AG04450 (cell line): ENCODE data around the gene MRPL18. TPM values are rescaled to one million over a fixed set of nuclear protein-coding genes. Genes with fewer than 3 reads are reported as not detected.

Source experiments
- CTCF ChIA-PET: fragments of 300-600, 350-600 bp; formaldehyde crosslinking; extraction: SDS; loops from one replicate; lab custom pipeline; 2022; ENCODE audit warnings: antibody characterized with exemption, inconsistent platforms; lab: Charles Lee
- POLR2A ChIA-PET: fragments of 350-600 bp; formaldehyde crosslinking; extraction: SDS; loops from one replicate; lab custom pipeline; 2021; ENCODE audit warnings: antibody characterized with exemption, inconsistent platforms; lab: Yijun Ruan, JAX
- DNase-seq: peaks from one replicate; pipeline ENCODE4 v3.0.0-alpha.2; 2011; ENCODE audit warnings: low read depth, low spot score
- H3K27ac ChIP-seq: one replicate; pipeline ENCODE4 v1.5.1; 2012; ENCODE audit warnings: low read depth, low read length, control low read depth
- H3K27me3 ChIP-seq: one replicate; pipeline ENCODE4 v1.6.0; 2012; ENCODE audit warnings: low read length; ENCODE audit not compliant: control insufficient read depth, insufficient read depth
- H3K4me3 ChIP-seq: 2 replicates; pipeline ENCODE4 v1.5.1; 2011; ENCODE audit warnings: mild to moderate bottlenecking, low read depth, low read length, control low read depth
- H3K9me3 ChIP-seq: 2 replicates; pipeline ENCODE4 v1.5.1; 2012; ENCODE audit warnings: low read length; ENCODE audit not compliant: control insufficient read depth, insufficient read depth
- polyA plus RNA-seq: library from polyadenylated mRNA; depleted of rRNA; stranded (reverse); fragments of >200 nt; gene quantifications from 2 replicates; pipeline ENCODE4 v1.2.3, GENCODE V29; 2011
- TF ChIP-seq, protein P1 (sequence below): IDR thresholded peaks from 2 replicates; pipeline ENCODE4 v1.5.1; 2011; ENCODE audit warnings: low read depth, low read length, control low read depth, inconsistent platforms

MRPL18 gene
- polyA plus RNA-seq, 1 experiment: 96.7 TPM

DNA sequence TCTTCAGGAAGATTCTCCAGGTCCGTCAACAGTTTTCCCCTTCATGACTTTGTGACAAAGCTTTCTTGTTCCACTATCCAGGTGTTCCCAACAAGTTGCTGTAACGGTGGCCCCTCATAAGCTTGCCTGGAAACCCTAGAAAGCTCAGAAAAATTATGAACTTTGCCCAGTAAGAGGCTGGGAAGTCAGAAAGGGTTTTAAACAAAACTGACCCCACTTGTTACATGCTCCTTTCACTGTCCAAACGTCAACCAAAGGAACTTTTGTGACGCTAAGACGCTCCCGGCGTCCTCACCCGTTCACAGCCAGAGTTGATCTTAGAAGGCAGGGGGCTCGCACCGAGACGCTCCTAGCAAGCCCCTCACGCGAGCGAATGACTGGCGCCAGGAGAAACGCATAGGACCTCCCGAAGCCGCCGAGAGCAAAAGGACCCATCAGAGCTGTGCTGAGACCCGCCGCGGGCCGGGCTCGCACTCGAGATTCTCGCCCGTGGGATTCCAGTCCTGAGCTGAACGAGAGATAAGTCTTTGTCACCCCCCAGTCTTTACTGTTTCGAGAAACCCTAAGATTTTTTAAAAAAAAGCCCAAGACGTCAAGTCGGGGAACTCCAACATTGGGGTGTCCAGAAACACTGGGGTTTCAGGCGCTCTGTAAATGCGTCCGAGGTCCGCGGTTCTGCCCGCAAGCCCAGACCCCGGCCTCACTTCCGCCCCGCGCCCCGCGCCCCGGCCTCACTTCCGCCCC, 29.0 kb upstream of the MRPL18 start:
- TF ChIP-seq, protein P1, sequence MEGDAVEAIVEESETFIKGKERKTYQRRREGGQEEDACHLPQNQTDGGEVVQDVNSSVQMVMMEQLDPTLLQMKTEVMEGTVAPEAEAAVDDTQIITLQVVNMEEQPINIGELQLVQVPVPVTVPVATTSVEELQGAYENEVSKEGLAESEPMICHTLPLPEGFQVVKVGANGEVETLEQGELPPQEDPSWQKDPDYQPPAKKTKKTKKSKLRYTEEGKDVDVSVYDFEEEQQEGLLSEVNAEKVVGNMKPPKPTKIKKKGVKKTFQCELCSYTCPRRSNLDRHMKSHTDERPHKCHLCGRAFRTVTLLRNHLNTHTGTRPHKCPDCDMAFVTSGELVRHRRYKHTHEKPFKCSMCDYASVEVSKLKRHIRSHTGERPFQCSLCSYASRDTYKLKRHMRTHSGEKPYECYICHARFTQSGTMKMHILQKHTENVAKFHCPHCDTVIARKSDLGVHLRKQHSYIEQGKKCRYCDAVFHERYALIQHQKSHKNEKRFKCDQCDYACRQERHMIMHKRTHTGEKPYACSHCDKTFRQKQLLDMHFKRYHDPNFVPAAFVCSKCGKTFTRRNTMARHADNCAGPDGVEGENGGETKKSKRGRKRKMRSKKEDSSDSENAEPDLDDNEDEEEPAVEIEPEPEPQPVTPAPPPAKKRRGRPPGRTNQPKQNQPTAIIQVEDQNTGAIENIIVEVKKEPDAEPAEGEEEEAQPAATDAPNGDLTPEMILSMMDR: no peak
- POLR2A ChIA-PET: interaction anchor here (0.5 to 2.8 kb wide), 5 partner anchors 13 to 68 kb away, joined by 3 to 20 read pairs (median 4); partner anchors contain the start of genes MRPL18, TCP1 and WTAP
- H3K9me3 ChIP-seq: no peaks in the 10 kb centered on the region; the same call in 1 of the 2 replicates
- H3K4me3 ChIP-seq: peak overlapping the region; percentile 58
- DNase-seq: no peak
- no peaks in the 10 kb centered on the region for H3K27me3 ChIP-seq
- peak overlapping the region; percentile 90 for H3K27ac ChIP-seq
- CTCF ChIA-PET: interaction anchor here (1.5 kb wide), 1 partner anchor 69 kb away, joined by 9 read pairs; no protein-coding TSS in a partner anchor

DNA sequence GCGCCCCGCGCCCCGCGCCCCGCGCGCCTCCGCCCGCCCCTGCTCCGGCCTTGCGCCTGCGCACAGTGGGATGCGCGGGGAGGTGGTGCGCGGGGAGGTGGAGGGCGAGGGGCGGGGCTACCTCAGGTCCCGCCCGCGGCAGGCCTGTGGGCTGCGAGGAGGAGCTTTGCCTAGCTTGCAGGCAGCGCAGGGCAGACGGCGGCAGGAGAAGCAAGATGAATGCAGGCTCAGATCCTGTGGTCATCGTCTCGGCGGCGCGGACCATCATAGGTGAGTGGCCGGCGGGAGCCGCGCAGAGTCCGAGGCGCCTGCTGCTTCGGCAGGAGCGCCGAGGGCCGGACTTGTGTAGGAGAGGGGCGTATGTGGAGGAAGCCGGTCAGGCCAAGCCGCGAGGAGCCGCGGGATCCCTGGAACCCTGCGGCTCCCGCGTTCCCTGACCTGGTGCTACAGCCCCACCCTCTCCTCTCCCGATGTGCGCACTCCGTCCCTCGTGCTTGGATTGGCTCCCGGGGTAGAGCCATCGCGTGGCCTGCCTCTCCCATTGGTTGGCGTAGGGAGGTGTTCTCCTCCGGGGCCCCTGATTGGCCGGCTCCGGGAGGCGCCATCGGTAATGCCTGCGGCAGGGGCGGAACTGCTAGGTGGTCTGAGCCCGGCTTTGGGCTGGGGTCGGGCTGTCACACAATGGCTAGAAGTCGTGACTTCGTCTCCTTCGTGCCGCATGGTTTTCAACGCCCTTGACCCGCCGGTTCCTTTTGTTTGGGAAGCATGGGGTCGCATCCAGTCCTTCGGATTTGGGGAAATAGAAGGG, 28.2 kb upstream of the MRPL18 start, which contains the start of gene ACAT2:
TSS of gene ACAT2 (plus strand) at position 173 of the 808 bp plus-strand sequence. CDS start at position 216, 43 bp downstream.
- Histone ChIP-seq H3K27ac (peak within 1 kb of the TSS; percentile 97), H3K4me3 (peak within 1 kb of the TSS; percentile 86), H3K27me3 (no peaks in the 10 kb centered on the region), H3K9me3 (no peaks in the 10 kb centered on the region; the same call in 1 of the 2 replicates)
- POLR2A ChIA-PET: interaction anchor here (0.5 to 2.8 kb wide), 4 partner anchors 28 to 69 kb away, joined by 4 to 20 read pairs (median 7); partner anchors contain the start of genes MRPL18, TCP1 and WTAP
- CTCF ChIA-PET: interaction anchor here (1.5 kb wide), 1 partner anchor 70 kb away, joined by 9 read pairs; no protein-coding TSS in a partner anchor
- DNase-seq: peak; percentile 84
- TF ChIP-seq, protein P1: no peak

DNA sequence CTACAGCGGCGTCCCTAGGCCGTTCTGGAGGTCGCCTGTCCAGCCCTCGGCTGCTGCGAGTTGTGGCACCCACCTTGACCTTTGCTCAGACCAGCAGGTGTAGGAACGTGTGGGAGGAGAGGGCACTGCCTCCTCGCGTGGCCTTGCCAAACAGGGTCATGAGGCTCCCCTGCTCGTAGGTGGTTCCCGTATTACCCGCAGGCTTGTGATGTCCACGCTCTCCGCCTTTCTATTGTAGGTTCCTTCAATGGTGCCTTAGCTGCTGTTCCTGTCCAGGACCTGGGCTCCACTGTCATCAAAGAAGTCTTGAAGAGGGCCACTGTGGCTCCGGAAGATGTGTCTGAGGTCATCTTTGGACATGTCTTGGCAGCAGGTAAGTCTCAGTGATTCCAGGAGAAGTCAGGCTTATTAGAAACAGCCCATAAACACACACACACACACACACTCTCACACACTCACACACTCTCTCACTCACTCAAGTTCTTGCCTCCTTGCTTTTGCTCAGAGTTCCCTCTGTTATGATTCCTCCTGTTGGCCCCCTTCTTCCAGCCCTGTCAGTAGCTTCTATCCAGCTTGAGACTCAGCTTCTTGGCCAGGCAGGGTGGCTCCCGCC, 27.5 kb upstream of the MRPL18 start:
- H3K27me3 ChIP-seq: no peaks in the 10 kb centered on the region
- CTCF ChIA-PET: no interaction called here
- DNase-seq: no peak
- H3K9me3 ChIP-seq: no peaks in the 10 kb centered on the region; the same call in 1 of the 2 replicates
- TF ChIP-seq, protein P1: no peak
- H3K27ac ChIP-seq: peak overlapping the region; percentile 97
- POLR2A ChIA-PET: interaction anchor here (2.8 kb wide), 1 partner anchor 28 kb away, joined by 20 read pairs; the partner anchor contains the start of genes MRPL18 and TCP1
- H3K4me3 ChIP-seq: peak overlapping the region; percentile 86

DNA sequence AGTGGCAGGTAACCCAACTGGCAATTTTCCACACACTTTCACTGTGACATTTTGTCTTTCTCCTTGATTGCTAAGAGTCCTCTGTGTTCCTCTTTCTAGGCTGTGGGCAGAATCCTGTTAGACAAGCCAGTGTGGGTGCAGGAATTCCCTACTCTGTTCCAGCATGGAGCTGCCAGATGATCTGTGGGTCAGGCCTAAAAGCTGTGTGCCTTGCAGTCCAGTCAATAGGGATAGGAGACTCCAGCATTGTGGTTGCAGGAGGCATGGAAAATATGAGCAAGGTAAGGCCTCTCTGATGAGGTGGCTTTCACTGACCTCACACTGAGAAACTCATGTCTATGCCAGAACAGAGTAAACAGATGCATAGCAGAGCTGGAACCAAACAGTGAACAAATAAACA, 23.4 kb upstream of the MRPL18 start:
- CTCF ChIA-PET: no interaction called here
- peak; percentile 34 for DNase-seq
- POLR2A ChIA-PET: no interaction called here
- H3K27ac ChIP-seq: peak overlapping the region; percentile 52
- TF ChIP-seq, protein P1: no peak
- no peaks in the 10 kb centered on the region; the same call in 1 of the 2 replicates for H3K9me3 ChIP-seq
- no peaks in the 10 kb centered on the region for H3K27me3 ChIP-seq
- H3K4me3 ChIP-seq: no peak overlapping the region
